ENCODE measurements around the gene KCNJ5. TPM values are rescaled to one million over a fixed set of nuclear protein-coding genes. Genes with fewer than 3 reads are reported as not detected.
A peak's percentile ranks its signal among the peaks of the same experiment; 100 is the strongest.

Gene KCNJ5
- total RNA-seq, 3 donors from 2014 or later, result not detected

GRCh38 chr11:128947773-128948172 lies 56.6 kb downstream of the KCNJ5 start:
- DNase-seq (no peak), ATAC-seq (no peak)
- H3K9me3 Mint-ChIP-seq, result no peaks in the 10 kb centered on the region
- H3K27me3 Mint-ChIP-seq (ENCODE audit: low read depth), result peaks cover 10% of the 10 kb centered on the region
- no peaks in the 10 kb centered on the region for H3K36me3 Mint-ChIP-seq (ENCODE audit: insufficient read depth)
- H3K4me1 Mint-ChIP-seq (ENCODE audit: low read depth), result no peaks in the 10 kb centered on the region
- H3K4me3 Mint-ChIP-seq, result no peak overlapping the region

GRCh38 chr11:128948583-128948982 lies 57.4 kb downstream of the KCNJ5 start:
- no peaks in the 10 kb centered on the region for H3K36me3 Mint-ChIP-seq (ENCODE audit: insufficient read depth)
- peaks cover 11% of the 10 kb centered on the region for H3K27me3 Mint-ChIP-seq (ENCODE audit: low read depth)
- H3K9me3 Mint-ChIP-seq, result no peaks in the 10 kb centered on the region
- no peak for ATAC-seq
- no peak overlapping the region for H3K4me3 Mint-ChIP-seq
- no peaks in the 10 kb centered on the region for H3K4me1 Mint-ChIP-seq (ENCODE audit: low read depth)
- DNase-seq, result no peak

- H3K36me3 Mint-ChIP-seq (ENCODE audit: insufficient read depth), result no peaks in the 10 kb centered on the region
- no peak for ATAC-seq
- peaks cover 11% of the 10 kb centered on the region for H3K27me3 Mint-ChIP-seq (ENCODE audit: low read depth)
- no peak for DNase-seq
- no peaks in the 10 kb centered on the region for H3K9me3 Mint-ChIP-seq
- H3K4me3 Mint-ChIP-seq, result no peak overlapping the region
- H3K4me1 Mint-ChIP-seq (ENCODE audit: low read depth), result no peaks in the 10 kb centered on the region
These were observed 58.8 kb downstream of the KCNJ5 start for GRCh38 chr11:128949791-128950454.

- no peak overlapping the region for H3K4me3 Mint-ChIP-seq
These were observed 62.0 kb downstream of the KCNJ5 start for GRCh38 chr11:128953151-128953550.

GRCh38 chr11:128955636-128956035 lies 64.5 kb downstream of the KCNJ5 start:
- Mint-ChIP-seq H3K36me3 (ENCODE audit: insufficient read depth) (no peaks in the 10 kb centered on the region), H3K4me1 (ENCODE audit: low read depth) (no peaks in the 10 kb centered on the region)
- no peak for ATAC-seq

More at GRCh38 chr11:128953151-128953550, 62.0 kb downstream of the KCNJ5 start:
- peaks cover 5% of the 10 kb centered on the region for H3K27me3 Mint-ChIP-seq (ENCODE audit: low read depth)
- H3K9me3 Mint-ChIP-seq, result no peaks in the 10 kb centered on the region
- DNase-seq, result no peak
- no peak for ATAC-seq
- H3K4me1 Mint-ChIP-seq (ENCODE audit: low read depth), result no peaks in the 10 kb centered on the region
- H3K36me3 Mint-ChIP-seq (ENCODE audit: insufficient read depth), result no peaks in the 10 kb centered on the region

GRCh38 chr11:128956401-128957201 lies 65.4 kb downstream of the KCNJ5 start:
- H3K9me3 Mint-ChIP-seq, result no peaks in the 10 kb centered on the region
- H3K4me1 Mint-ChIP-seq (ENCODE audit: low read depth), result no peaks in the 10 kb centered on the region
- no peak overlapping the region for H3K4me3 Mint-ChIP-seq
- H3K36me3 Mint-ChIP-seq (ENCODE audit: insufficient read depth), result no peaks in the 10 kb centered on the region
- DNase-seq, result no peak
- peak in 1 of 2 donors; percentile 54 for ATAC-seq
- peaks cover 5% of the 10 kb centered on the region for H3K27me3 Mint-ChIP-seq (ENCODE audit: low read depth)

More at GRCh38 chr11:128955636-128956035, 64.5 kb downstream of the KCNJ5 start:
- DNase-seq, result no peak
- Mint-ChIP-seq H3K4me3 (no peak overlapping the region), H3K27me3 (ENCODE audit: low read depth) (peaks cover 5% of the 10 kb centered on the region), H3K9me3 (no peaks in the 10 kb centered on the region)

GRCh38 chr11:128957202-128957482 lies 66.0 kb downstream of the KCNJ5 start:
- no peak for DNase-seq
- no peaks in the 10 kb centered on the region for H3K36me3 Mint-ChIP-seq (ENCODE audit: insufficient read depth)
- H3K27me3 Mint-ChIP-seq (ENCODE audit: low read depth), result peaks cover 5% of the 10 kb centered on the region
- no peak overlapping the region for H3K4me3 Mint-ChIP-seq
- H3K4me1 Mint-ChIP-seq (ENCODE audit: low read depth), result no peaks in the 10 kb centered on the region
- no peak for ATAC-seq
- H3K9me3 Mint-ChIP-seq, result no peaks in the 10 kb centered on the region

- ATAC-seq (no peak), DNase-seq (no peak)
- Mint-ChIP-seq H3K36me3 (ENCODE audit: insufficient read depth) (no peaks in the 10 kb centered on the region), H3K4me3 (no peak overlapping the region), H3K27me3 (ENCODE audit: low read depth) (peaks cover 2% of the 10 kb centered on the region), H3K9me3 (no peaks in the 10 kb centered on the region), H3K4me1 (ENCODE audit: low read depth) (peaks cover 23% of the 10 kb centered on the region)
These were observed 70.5 kb downstream of the KCNJ5 start for GRCh38 chr11:128961645-128962044.

- ATAC-seq (no peak), DNase-seq (no peak)
- H3K36me3 Mint-ChIP-seq (ENCODE audit: insufficient read depth), result no peaks in the 10 kb centered on the region
- H3K4me1 Mint-ChIP-seq (ENCODE audit: low read depth), result peaks cover 23% of the 10 kb centered on the region
- H3K9me3 Mint-ChIP-seq, result no peaks in the 10 kb centered on the region
- H3K4me3 Mint-ChIP-seq, result no peak overlapping the region
- H3K27me3 Mint-ChIP-seq (ENCODE audit: low read depth), result no peaks in the 10 kb centered on the region
These were observed 71.7 kb downstream of the KCNJ5 start for GRCh38 chr11:128962896-128963295.

- H3K4me1 Mint-ChIP-seq (ENCODE audit: low read depth), result peaks cover 23% of the 10 kb centered on the region
- no peak overlapping the region for H3K4me3 Mint-ChIP-seq
These were observed 72.7 kb downstream of the KCNJ5 start for GRCh38 chr11:128963744-128964325.

GRCh38 chr11:128964463-128964930 lies 73.3 kb downstream of the KCNJ5 start:
- no peaks in the 10 kb centered on the region for H3K27me3 Mint-ChIP-seq (ENCODE audit: low read depth)
- no peak for ATAC-seq
- no peak for DNase-seq
- H3K4me3 Mint-ChIP-seq, result no peak overlapping the region
- no peaks in the 10 kb centered on the region for H3K9me3 Mint-ChIP-seq
- peaks cover 23% of the 10 kb centered on the region for H3K4me1 Mint-ChIP-seq (ENCODE audit: low read depth)
- H3K36me3 Mint-ChIP-seq (ENCODE audit: insufficient read depth), result no peaks in the 10 kb centered on the region

More at GRCh38 chr11:128963744-128964325, 72.7 kb downstream of the KCNJ5 start:
- DNase-seq (no peak), ATAC-seq (peak in 1 of 2 donors; percentile 40)
- no peaks in the 10 kb centered on the region for H3K27me3 Mint-ChIP-seq (ENCODE audit: low read depth)
- H3K9me3 Mint-ChIP-seq, result no peaks in the 10 kb centered on the region
- H3K36me3 Mint-ChIP-seq (ENCODE audit: insufficient read depth), result no peaks in the 10 kb centered on the region

- no peak for DNase-seq
These were observed 74.3 kb downstream of the KCNJ5 start for GRCh38 chr11:128965485-128965884.

GRCh38 chr11:128967578-128967977 lies 76.4 kb downstream of the KCNJ5 start:
- Mint-ChIP-seq H3K4me1 (ENCODE audit: low read depth) (peaks cover 30% of the 10 kb centered on the region), H3K27me3 (ENCODE audit: low read depth) (no peaks in the 10 kb centered on the region), H3K36me3 (ENCODE audit: insufficient read depth) (peaks cover 9% of the 10 kb centered on the region), H3K4me3 (no peak overlapping the region), H3K9me3 (no peaks in the 10 kb centered on the region)
- DNase-seq (no peak), ATAC-seq (no peak)

More at GRCh38 chr11:128965485-128965884, 74.3 kb downstream of the KCNJ5 start:
- Mint-ChIP-seq H3K4me1 (ENCODE audit: low read depth) (peaks cover 27% of the 10 kb centered on the region), H3K4me3 (no peak overlapping the region), H3K36me3 (ENCODE audit: insufficient read depth) (peaks cover 3% of the 10 kb centered on the region), H3K9me3 (no peaks in the 10 kb centered on the region), H3K27me3 (ENCODE audit: low read depth) (no peaks in the 10 kb centered on the region)
- peak; percentile 53 to 73 for ATAC-seq

GRCh38 chr11:128968916-128969315 lies 77.8 kb downstream of the KCNJ5 start:
- Mint-ChIP-seq H3K4me1 (ENCODE audit: low read depth) (peaks cover 26% of the 10 kb centered on the region), H3K9me3 (no peaks in the 10 kb centered on the region), H3K4me3 (no peak overlapping the region), H3K36me3 (ENCODE audit: insufficient read depth) (peaks cover 14% of the 10 kb centered on the region), H3K27me3 (ENCODE audit: low read depth) (no peaks in the 10 kb centered on the region)
- ATAC-seq, result no peak
- DNase-seq, result no peak

Measured in activated T-cell treated with anti-CD3 and anti-CD28 coated beads, Interleukin-2, amount 50 U/mL, for 4 hours (primary cell).